Skeletal muscle satellite cell (primary cell): ENCODE measurements around the gene ZGPAT. TPM values are rescaled to one million over a fixed set of nuclear protein-coding genes. Genes with fewer than 3 reads are reported as not detected.
"Not testable (repeated sequence)": the region's sequence is repeated elsewhere in the genome, so short reads cannot be mapped to it uniquely, and the experiment has no call there.

ENCODE experiments used
- H3K27me3 ChIP-seq: 2 replicates; pipeline ENCODE4 v1.7.0; 2013; ENCODE audit warnings: low read length; ENCODE audit not compliant: control insufficient read depth, insufficient read depth
- H3K36me3 ChIP-seq: 2 replicates; pipeline ENCODE4 v1.7.0; 2013; ENCODE audit warnings: mild to moderate bottlenecking, control low read depth, low read length; ENCODE audit not compliant: insufficient read depth
- H3K4me1 ChIP-seq: 2 replicates; pipeline ENCODE4 v1.7.0; 2013; ENCODE audit warnings: low read length; ENCODE audit not compliant: control insufficient read depth, insufficient read depth
- H3K4me2 ChIP-seq: 2 replicates; pipeline ENCODE4 v1.7.0; 2013; ENCODE audit warnings: mild to moderate bottlenecking, low read length
- H3K4me3 ChIP-seq: 2 replicates; pipeline ENCODE4 v1.7.0; 2013; ENCODE audit warnings: low read length
- H3K9ac ChIP-seq: 2 replicates; pipeline ENCODE4 v1.7.0; 2013; ENCODE audit warnings: mild to moderate bottlenecking, low read depth, low read length, moderate library complexity
- H3K9me3 ChIP-seq: replicated peaks from 2 replicates; pipeline ENCODE4 v1.7.0; 2013; ENCODE audit warnings: mild to moderate bottlenecking, control low read depth, low read length
- total RNA-seq: library from RNA; depleted of rRNA; stranded (reverse); fragments of >200 nt; gene quantifications from 2 replicates; pipeline ENCODE4 v1.2.3, GENCODE V29; 2012; rRNA removed

The ZGPAT gene
- total RNA-seq, result 15.3 and 17.2 TPM in 2 replicates

- H3K4me3 ChIP-seq, result peak within 1 kb of the TSS; percentile 97
- no peaks in the 10 kb centered on the region for H3K27me3 ChIP-seq
- peaks cover 63% of the 10 kb centered on the region for H3K36me3 ChIP-seq
- peak within 1 kb of the TSS; percentile 98 for H3K9ac ChIP-seq
- no peaks in the 10 kb centered on the region for H3K9me3 ChIP-seq
- peak within 1 kb of the TSS; percentile 91 for H3K4me2 ChIP-seq
- peaks cover 22% of the 10 kb centered on the region for H3K4me1 ChIP-seq
Measured at GRCh38 chr20:63707558-63708300, at the start of gene ZGPAT, which contains the start of gene ARFRP1. Gene ZGPAT, plus strand, starts transcription at chr20:63708039. Its CDS starts 542 bp downstream, at chr20:63708581. Gene ARFRP1, minus strand, starts transcription at chr20:63707976. Its CDS starts 885 bp downstream, at chr20:63707091.

GRCh38 chr20:63658749-63659187 is 49.1 kb upstream of the ZGPAT start:
- Histone ChIP-seq H3K36me3 (peaks cover 32% of the 10 kb centered on the region), H3K9ac (peak overlapping the region; percentile 91), H3K4me2 (peak overlapping the region; percentile 97), H3K4me1 (peaks cover 19% of the 10 kb centered on the region), H3K27me3 (no peaks in the 10 kb centered on the region), H3K9me3 (no peaks in the 10 kb centered on the region), H3K4me3 (peak overlapping the region; percentile 99)

GRCh38 chr20:63659370-63659769 is 48.5 kb upstream of the ZGPAT start:
- peaks cover 19% of the 10 kb centered on the region for H3K4me1 ChIP-seq
- H3K27me3 ChIP-seq, result no peaks in the 10 kb centered on the region
- peak overlapping the region; percentile 99 for H3K4me3 ChIP-seq
- H3K4me2 ChIP-seq, result peak overlapping the region; percentile 97
- peaks cover 38% of the 10 kb centered on the region for H3K36me3 ChIP-seq
- H3K9ac ChIP-seq, result peak overlapping the region; percentile 91
- no peaks in the 10 kb centered on the region for H3K9me3 ChIP-seq

GRCh38 chr20:63660174-63660573 is 47.7 kb upstream of the ZGPAT start:
- H3K4me1 ChIP-seq, result peaks cover 19% of the 10 kb centered on the region
- H3K4me2 ChIP-seq, H3K9me3 ChIP-seq, H3K9ac ChIP-seq, H3K27me3 ChIP-seq, H3K4me3 ChIP-seq: not testable (repeated sequence)
- peaks cover 38% of the 10 kb centered on the region for H3K36me3 ChIP-seq

- Histone ChIP-seq H3K4me3 (no peak overlapping the region), H3K36me3 (peaks cover 39% of the 10 kb centered on the region), H3K9me3 (no peaks in the 10 kb centered on the region), H3K27me3 (no peaks in the 10 kb centered on the region), H3K4me2 (no peak overlapping the region), H3K4me1 (peaks cover 19% of the 10 kb centered on the region), H3K9ac (no peak overlapping the region)
Measured at GRCh38 chr20:63660622-63661021, 47.2 kb upstream of the ZGPAT start.

- peaks cover 44% of the 10 kb centered on the region for H3K36me3 ChIP-seq
- H3K4me2 ChIP-seq, result no peak overlapping the region
- H3K27me3 ChIP-seq, result no peaks in the 10 kb centered on the region
- H3K4me1 ChIP-seq, result peaks cover 19% of the 10 kb centered on the region
- H3K9me3 ChIP-seq, result no peaks in the 10 kb centered on the region
- H3K9ac ChIP-seq, result no peak overlapping the region
- H3K4me3 ChIP-seq, result no peak overlapping the region
Measured at GRCh38 chr20:63661108-63661507, 46.7 kb upstream of the ZGPAT start.

GRCh38 chr20:63661959-63662812 is 45.7 kb upstream of the ZGPAT start:
- no peak overlapping the region for H3K9ac ChIP-seq
- H3K27me3 ChIP-seq, result no peaks in the 10 kb centered on the region
- no peak overlapping the region for H3K4me3 ChIP-seq
- no peak overlapping the region for H3K4me2 ChIP-seq
- H3K4me1 ChIP-seq, result peaks cover 17% of the 10 kb centered on the region
- H3K36me3 ChIP-seq, result peaks cover 50% of the 10 kb centered on the region
- no peaks in the 10 kb centered on the region for H3K9me3 ChIP-seq

GRCh38 chr20:63662813-63663189 is 45.0 kb upstream of the ZGPAT start:
- Histone ChIP-seq H3K4me1 (peaks cover 10% of the 10 kb centered on the region), H3K27me3 (no peaks in the 10 kb centered on the region), H3K36me3 (peaks cover 57% of the 10 kb centered on the region), H3K9ac (no peak overlapping the region), H3K9me3 (no peaks in the 10 kb centered on the region), H3K4me2 (no peak overlapping the region), H3K4me3 (no peak overlapping the region)

GRCh38 chr20:63663332-63664066 is 44.3 kb upstream of the ZGPAT start:
- H3K4me3 ChIP-seq, result no peak overlapping the region
- no peak overlapping the region for H3K9ac ChIP-seq
- H3K36me3 ChIP-seq, result peaks cover 57% of the 10 kb centered on the region
- no peaks in the 10 kb centered on the region for H3K27me3 ChIP-seq
- peaks cover 9% of the 10 kb centered on the region for H3K4me1 ChIP-seq
- no peaks in the 10 kb centered on the region for H3K9me3 ChIP-seq
- no peak overlapping the region for H3K4me2 ChIP-seq

- Histone ChIP-seq H3K4me2 (no peak overlapping the region), H3K4me1 (peaks cover 4% of the 10 kb centered on the region), H3K9me3 (no peaks in the 10 kb centered on the region), H3K4me3 (no peak overlapping the region), H3K36me3 (peaks cover 60% of the 10 kb centered on the region), H3K27me3 (no peaks in the 10 kb centered on the region), H3K9ac (no peak overlapping the region)
Measured at GRCh38 chr20:63664143-63664851, 43.5 kb upstream of the ZGPAT start.
